Skin of body (tissue), 2 donors: Measurements from ENCODE around the gene RAB26. TPM values are rescaled to one million over a fixed set of nuclear protein-coding genes. Genes with fewer than 3 reads are reported as not detected.

Experiments used
- DNase-seq: peaks from one replicate; lab custom pipeline; 2025; lab: John Stamatoyannopoulos, UW
- total RNA-seq: library from RNA; depleted of rRNA; stranded (reverse); fragments of >200 nt; gene quantifications from one replicate; pipeline ENCODE4 v1.2.3, GENCODE V29; 2014

The RAB26 gene
- total RNA-seq, 1 donor from 2014 or later: 1.6 TPM

DNA sequence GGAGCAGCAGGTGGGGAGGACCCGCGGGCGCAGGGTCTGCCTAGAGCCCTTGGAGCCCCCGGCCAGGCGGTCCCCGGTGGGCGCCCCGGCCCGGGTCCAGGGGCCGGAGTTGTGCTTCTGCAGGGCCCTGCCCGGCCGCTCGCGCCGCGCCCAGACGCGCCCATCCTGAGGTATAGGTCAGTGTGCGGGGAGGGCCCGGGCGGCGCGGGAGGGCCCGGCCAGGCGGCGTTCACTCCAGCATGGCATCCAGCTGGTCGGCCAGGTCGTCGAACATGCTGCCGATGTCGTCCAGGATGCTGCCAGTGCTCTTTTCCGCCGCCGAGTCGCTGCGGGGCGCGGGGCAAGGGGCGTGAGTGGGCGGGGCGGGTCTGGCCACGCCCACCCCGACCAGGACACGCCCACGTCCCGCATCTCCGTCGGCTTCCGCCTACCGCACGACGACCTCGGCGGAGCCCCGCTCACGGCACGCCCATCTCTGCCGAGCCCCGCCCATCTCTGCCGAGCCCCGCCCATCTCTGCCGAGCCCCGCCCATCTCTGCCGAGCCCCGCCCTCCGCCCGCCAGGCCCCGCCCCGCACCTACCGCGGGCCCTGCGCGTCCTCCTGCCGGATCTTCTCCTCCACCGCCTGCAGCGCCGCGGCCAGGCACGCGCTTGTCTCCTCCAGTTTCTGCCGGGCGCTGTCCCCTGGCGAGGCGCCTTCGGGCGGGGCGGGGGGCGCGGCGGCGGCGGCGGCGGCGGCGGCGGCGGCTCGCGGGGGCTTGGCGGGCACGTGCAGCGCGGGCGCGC lies 30.1 kb downstream of the RAB26 start:
- no peak for DNase-seq

DNA sequence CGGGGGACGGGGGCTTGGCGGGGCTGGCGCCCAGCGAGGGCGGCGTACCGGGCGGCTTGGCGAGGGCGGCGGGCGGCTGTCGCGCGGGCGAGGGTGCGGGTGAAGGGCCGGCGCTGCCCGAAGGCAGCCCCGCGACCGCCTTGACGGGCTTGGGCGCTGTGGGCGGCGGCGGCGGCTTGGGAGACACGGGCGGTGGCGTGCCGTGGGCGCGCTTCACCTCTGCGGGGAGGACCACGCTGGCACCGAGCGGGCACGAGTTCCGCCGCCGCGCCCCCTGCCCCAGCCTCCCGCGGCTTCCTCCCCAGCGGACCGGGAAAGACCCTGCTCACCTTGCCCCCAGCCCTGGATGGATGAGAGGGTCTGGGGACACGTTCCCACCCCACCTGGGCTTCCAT lies 30.7 kb downstream of the RAB26 start:
- no peak for DNase-seq

DNA sequence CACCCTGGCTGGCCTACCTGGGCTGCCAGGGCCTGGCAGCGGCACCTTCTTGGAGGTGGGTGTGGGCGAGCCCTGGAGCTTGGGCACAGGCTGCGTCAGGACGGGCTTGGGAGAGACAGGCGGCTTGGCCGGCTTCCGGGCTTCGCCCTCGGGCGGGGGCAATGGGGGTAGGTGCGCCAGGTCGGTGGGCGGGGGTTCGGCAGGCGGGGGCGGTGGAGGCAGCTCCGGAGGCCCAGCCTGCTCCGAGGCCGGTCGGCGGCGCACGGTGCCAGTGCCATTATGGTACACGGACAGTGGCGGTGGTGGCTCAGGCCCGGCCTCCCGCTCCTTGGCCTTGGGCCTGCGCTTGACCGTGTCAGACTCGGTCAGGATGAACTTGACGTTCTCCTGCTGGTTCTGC lies 31.2 kb downstream of the RAB26 start:
- DNase-seq: no peak

DNA sequence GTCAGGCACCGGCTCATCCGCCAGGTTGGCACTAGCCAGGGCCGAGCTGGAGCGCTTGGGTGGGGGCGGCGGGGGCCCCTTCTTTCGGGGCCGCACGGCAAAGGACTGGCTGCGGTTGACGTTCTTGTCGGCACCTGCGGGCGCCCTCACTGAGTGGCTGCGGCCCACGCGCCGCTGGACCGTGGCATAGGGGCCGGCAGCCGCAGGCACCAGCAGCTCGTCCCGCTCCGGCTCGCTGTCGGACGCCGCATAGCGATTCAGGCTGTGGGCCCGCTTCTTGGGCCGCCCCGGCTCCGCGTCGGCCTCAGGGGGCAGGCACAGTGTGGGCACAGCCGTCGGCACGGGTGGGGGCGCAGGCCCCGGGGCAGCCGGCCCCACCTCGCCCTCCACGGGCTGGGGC lies 32.0 kb downstream of the RAB26 start:
- DNase-seq: no peak

DNA sequence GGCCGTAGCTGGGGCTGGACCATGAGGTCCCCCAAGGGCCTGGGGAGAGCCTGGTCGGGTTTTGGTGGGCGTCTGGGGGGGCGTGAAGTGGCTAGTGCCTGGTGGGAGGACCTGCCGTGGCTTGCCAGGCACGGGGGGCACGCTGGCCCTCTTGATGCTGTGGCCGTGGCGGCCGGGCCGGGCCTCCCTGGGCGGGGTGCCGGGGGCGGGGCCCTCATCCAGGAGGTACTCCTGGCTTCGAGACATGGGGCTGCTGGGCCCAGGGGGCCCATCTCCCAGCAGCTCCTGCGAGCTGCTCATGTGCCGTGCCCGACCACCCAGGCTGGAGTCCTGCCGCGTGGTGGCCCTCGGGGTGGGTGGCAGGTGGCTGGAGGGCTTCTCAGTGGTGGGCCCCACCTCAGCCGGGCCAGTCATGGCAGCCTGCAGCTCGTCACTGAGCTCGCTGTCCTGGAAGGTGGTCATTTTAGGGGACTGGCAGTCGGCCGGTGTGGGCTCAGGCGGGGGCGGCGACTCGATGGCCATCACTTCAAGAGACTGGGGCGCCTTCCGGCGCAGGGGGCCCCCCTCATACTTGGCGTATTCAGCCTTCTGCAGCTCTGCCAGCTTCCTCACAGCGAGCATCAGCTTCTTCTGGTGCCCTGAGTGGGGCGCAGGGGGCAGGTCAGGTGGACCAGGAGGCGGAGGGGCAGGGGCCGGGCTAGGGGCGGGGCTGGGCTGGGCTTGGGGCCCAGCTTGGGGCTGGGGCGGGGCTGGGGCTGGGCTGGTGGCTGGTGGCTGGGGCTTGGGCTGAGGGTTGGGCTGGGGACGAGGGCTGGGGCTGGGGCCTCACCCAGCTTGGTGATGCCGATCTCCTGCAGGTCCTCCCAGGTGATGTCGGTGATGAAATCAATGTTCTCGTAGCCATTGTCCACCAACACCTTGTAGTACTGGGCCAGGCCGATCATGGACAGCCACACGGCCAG lies 32.8 kb downstream of the RAB26 start:
- no peak for DNase-seq

- DNase-seq: no peak
These were observed 33.5 kb downstream of the RAB26 start for GRCh38 chr16:2181952-2182351.

DNA sequence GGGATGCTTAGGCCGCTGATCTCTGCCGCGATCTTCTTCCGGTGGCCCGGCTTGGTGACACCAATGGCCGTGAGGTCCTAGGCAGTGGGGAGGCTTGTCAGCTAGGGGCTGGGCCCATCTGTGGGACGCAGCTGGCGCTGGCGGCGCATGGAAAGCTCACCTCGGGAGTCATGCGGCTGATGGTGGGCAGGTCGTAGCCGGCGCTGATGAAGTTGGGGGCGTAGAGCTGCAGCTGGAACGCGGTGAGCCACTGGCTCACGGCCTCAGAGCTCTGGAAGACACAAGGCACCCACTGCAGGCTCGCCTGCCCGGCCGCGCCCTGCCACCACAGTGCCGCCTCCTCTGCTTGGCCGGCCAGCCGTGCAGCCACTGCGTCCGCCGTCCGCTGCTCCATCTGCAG lies 35.2 kb downstream of the RAB26 start:
- no peak for DNase-seq

- no peak for DNase-seq
These were observed 35.9 kb downstream of the RAB26 start for GRCh38 chr16:2184346-2184745.

DNA sequence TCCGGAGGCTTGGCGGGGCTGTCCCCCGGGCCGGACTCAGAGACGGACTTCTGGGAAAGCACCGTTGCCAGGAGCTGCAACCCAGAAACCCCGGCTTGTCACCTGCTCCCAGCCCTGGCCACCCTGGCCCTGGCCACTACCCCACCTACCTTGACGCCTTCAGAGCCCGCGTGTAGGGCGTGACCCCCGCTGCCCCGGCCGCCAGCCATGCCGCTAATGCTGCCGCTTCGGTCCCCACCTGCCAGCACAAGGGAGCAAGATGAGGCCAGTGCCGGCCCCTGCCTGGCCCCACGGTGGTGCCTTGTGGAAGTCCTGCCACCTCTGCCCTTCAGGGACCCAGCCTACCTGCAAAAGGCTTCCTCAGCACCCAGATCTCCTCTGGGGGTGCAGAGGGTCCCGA lies 36.5 kb downstream of the RAB26 start:
- DNase-seq: no peak

DNA sequence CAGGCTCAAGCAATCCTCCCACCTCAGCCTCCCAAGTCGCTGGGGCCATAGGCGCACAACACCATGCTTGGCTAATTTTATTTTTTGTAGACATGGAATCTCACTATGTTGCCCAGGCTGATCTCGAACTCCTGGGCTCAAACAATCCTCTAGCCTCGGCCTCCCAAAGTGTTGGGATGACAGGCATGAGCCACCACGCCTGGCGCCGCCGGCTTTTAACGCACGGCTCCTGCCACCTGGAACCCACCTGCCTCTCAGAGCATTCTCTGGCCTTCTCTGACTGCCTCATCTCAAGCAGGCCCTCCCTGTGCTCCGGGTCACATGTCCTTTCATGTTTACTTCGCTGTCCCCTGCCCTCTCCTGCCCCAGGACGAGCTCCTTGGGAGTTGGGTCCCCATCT lies 37.6 kb downstream of the RAB26 start:
- no peak for DNase-seq

DNA sequence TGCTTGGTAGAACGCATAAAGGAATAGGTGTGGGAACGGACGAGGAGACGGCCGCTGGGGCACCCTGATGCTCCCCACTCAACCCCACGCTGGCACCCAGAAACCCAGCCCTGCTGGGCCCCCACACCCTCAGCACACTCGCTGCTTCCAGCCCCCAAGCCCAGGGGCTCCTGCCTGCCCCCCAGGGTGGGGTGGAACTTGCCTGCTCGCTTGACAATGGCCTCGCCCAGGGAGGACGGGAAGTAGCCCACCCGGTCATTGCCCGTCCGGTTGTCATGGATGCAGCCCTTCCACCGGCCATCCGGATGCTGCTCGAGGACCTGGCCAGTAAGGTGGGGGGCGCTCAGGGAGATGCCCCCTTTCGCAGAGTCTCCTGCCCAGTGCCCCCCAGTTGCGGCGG lies 38.1 kb downstream of the RAB26 start:
- DNase-seq: no peak

DNA sequence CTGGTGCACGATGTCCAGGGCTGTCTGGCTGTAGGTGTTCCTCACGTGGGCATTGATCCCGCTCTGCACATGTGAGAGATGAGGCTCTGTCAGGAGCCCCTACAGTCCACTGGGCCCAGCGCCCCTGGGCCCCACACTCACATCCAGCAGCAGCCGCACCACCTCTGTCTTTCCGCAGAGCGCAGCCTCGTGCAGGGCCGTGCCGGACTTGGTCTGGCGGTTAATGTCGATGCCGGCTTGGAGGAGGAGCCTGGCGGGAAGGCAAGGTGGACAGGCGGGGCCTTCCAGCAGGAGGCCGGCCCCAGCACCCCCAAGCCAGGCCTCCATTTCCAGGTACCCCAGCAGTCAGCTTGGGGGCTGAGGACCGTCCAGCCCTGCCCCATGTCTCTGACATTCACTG lies 38.8 kb downstream of the RAB26 start:
- no peak for DNase-seq

DNA sequence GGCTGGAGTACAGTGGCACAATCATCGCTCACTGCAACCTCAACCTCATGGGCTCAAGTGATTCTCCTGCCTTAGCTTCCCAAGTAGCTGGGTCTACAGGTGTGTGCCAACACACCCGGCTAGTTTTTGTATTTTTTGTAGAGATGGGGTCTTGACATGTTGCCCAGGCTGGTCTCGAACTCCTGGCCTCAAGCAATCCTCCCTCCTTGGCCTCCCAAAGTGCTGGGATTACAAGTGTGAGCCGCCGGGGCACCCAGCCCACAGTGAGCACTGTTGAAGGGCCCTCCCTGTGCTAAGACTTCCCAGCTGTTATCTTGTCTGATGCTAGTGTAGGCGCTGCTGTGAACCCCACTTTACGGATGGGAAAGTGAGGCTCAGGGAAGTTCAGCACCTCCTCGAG lies 40.0 kb downstream of the RAB26 start:
- DNase-seq: no peak

DNA sequence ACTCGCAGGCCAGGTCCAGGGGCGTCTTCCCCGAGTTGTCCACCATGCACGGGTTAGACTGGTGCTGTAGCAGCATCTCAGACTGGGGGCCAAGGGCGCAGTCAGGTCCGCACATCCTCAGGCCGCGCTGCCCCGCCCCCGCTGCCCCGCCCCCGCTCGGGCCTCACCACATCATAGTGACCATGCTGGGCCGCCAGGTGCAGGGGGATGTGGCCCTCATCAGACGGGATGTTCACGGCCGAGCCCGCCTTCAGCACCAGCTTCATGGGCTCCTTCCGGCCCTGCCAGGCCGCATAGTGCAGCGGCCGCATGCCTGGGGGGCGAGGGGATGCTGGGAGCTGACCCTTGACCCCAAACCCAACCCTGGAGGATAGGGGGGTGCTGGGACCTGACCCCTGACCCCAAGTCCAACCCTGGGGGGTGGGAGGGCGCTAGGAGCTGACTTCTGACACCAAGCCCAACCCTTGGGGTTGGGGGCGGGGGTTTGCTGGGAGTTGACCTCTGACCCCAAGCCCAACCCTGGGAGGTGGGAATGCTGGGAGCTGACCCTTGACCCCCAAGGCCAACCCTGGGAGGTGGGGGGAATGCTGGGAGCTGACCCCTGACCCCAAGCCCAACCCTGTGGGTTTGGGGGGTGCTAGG lies 40.9 kb downstream of the RAB26 start:
- no peak for DNase-seq

GRCh38 chr16:2190002-2190658 lies 41.7 kb downstream of the RAB26 start:
- no peak for DNase-seq

- DNase-seq: no peak
These were observed 42.4 kb downstream of the RAB26 start for GRCh38 chr16:2190659-2191445.

GRCh38 chr16:2191446-2191706 lies 43.0 kb downstream of the RAB26 start:
- no peak for DNase-seq

DNA sequence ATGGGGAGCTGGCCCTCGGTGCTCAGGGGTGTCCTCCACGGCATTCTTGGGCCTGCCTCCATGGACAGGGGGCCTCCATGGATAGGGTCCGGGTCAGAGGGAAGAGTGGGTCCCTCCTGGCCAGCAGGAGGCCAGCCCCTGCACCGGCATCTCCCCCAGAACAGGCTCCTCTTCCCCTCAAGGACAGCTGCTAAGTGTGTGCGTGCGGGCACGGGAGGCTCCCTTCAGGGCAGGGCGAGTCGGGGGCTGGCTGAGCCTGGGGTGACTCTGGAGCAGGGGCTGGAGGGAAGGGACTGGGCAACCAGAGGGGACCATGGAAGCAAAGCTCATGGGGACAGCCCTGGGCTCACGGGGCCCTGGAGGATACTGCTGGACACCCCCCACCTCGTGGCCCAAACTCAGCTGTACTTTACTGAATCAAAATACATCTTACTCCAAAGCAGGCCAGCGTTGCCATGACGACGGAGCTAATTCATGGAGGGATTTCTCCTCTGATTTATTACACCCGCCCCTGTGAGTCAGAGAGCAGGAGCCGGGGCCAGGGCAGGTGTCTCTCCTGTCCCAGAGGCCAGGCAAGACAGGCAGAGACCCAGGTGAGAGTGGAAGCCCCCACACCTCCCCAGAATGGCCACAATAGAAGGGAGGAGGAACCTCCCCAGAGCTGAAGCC lies 45.9 kb downstream of the RAB26 start:
- DNase-seq: peak; percentile 15

DNA sequence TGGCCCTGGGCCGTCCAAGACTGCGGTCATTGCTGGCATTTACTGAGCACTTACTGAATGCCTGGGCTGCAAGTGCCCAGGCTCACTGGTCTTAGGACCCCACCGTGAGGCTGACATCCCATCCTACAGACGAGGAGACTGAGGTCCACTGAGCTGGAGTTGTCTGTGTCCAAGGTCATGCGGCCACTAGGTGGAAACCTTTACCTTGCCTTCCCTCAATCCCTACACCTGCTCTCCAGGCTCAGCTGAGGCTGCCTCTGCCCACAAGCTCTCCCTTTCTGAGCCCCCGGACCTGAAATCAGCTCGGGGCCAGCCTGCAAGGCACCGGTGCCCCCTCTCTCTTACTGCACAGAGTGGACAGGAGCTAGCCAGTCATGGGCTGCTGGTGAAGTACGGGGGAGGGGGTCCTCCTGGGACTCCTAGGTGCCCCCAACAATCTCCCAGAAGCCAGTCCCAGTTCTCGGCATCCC lies 46.5 kb downstream of the RAB26 start:
- DNase-seq: no peak
